Fibroblast of lung (primary cell): ENCODE data around the gene ARHGAP10. TPM values are rescaled to one million over a fixed set of nuclear protein-coding genes. Genes with fewer than 3 reads are reported as not detected.

ENCODE experiments used
- DNase-seq, 2 donors: peaks; one replicate each; pipeline versions ENCODE4 v3.0.0 to v3.0.0-alpha.2; 2010; ENCODE audit warnings: low read depth in 2 of 2
- H2AFZ ChIP-seq: 2 replicates; pipeline ENCODE4 v1.5.1; 2012; ENCODE audit warnings: low read length, control low read depth, inconsistent platforms
- H3K27ac ChIP-seq: 2 replicates; pipeline ENCODE4 v1.5.1; 2011; ENCODE audit warnings: low read length, control low read depth; ENCODE audit not compliant: insufficient read depth
- H3K27me3 ChIP-seq: 2 replicates; pipeline ENCODE4 v1.5.1; 2011; ENCODE audit warnings: mild to moderate bottlenecking, low read length; ENCODE audit not compliant: control insufficient read depth, insufficient read depth
- H3K36me3 ChIP-seq: 2 replicates; pipeline ENCODE4 v1.5.1; 2011; ENCODE audit warnings: low read length; ENCODE audit not compliant: control insufficient read depth, insufficient read depth
- H3K4me1 ChIP-seq: 2 replicates; pipeline ENCODE4 v1.5.1; 2011; ENCODE audit warnings: low read length; ENCODE audit not compliant: control insufficient read depth, insufficient read depth; ENCODE audit errors: extremely low read depth
- H3K4me2 ChIP-seq: 2 replicates; pipeline ENCODE4 v1.5.1; 2011; ENCODE audit warnings: low read length, control low read depth; ENCODE audit not compliant: insufficient read depth; ENCODE audit errors: extremely low read depth
- H3K4me3 ChIP-seq, 4 experiments: fragments of 200-600 bp in 1 of 4; sonication (generic) in 1 of 4; replicated peaks in 1 of 4; 2 replicates each; pipeline ENCODE4 v1.5.1; 2011 to 2016; ENCODE audit warnings: low read length in 4 of 4, low read depth in 3 of 4, mild to moderate bottlenecking in 3 of 4, control low read depth in 2 of 4, inconsistent platforms in 1 of 4, mixed read lengths in 1 of 4; ENCODE audit not compliant: insufficient read depth in 1 of 4; ENCODE audit errors: control extremely low read depth in 1 of 4
- H3K79me2 ChIP-seq: 2 replicates; pipeline ENCODE4 v1.5.1; 2012; ENCODE audit warnings: mild to moderate bottlenecking, low read length, inconsistent platforms; ENCODE audit not compliant: control insufficient read depth, insufficient read depth
- H3K9ac ChIP-seq: 2 replicates; pipeline ENCODE4 v1.5.1; 2011; ENCODE audit warnings: mild to moderate bottlenecking, low read length, control low read depth; ENCODE audit not compliant: insufficient read depth
- H3K9me3 ChIP-seq: 2 replicates; pipeline ENCODE4 v1.5.1; 2012; ENCODE audit warnings: low read depth, low read length; ENCODE audit not compliant: control insufficient read depth, insufficient read depth
- H4K20me1 ChIP-seq: 2 replicates; pipeline ENCODE4 v1.5.1; 2011; ENCODE audit warnings: low read length; ENCODE audit not compliant: control insufficient read depth, insufficient read depth; ENCODE audit errors: extremely low read depth
- EZH2 ChIP-seq: IDR thresholded peaks from 2 replicates; pipeline ENCODE4 v1.5.1; 2012; ENCODE audit warnings: low read length, control low read depth, mild to moderate bottlenecking; ENCODE audit errors: missing control alignments
- polyA plus RNA-seq, 2 donors: library from polyadenylated mRNA; depleted of rRNA in 1 of 2; stranded (reverse) in 1 of 2; unstranded in 1 of 2; fragments of >200 nt; gene quantifications; 2 replicates each; pipeline ENCODE4 v1.2.1, GENCODE V29; 2011 to 2012; ENCODE audit warnings: missing spikeins in 1 of 2
- total RNA-seq: library from RNA; depleted of rRNA; stranded (reverse); fragments of >200 nt; gene quantifications from 2 replicates; pipeline ENCODE4 v1.2.1, GENCODE V29; 2014
- TF ChIP-seq, protein P1 (sequence below), 2 donors: IDR thresholded peaks in 1 of 2; conservative IDR thresholded peaks in 1 of 2; 1 replicate in 1 of 2; 2 replicates in 1 of 2; pipeline ENCODE4 v1.5.1; 2011 to 2012; ENCODE audit warnings: low read length in 2 of 2, control low read depth in 1 of 2, inconsistent platforms in 1 of 2, low read depth in 1 of 2, mild to moderate bottlenecking in 1 of 2

Gene ARHGAP10
- total and polyA plus RNA-seq, 2 donors (not counting 1 experiment from before 2014, with no cell fraction given) = 21.6 to 35.8 TPM

DNA sequence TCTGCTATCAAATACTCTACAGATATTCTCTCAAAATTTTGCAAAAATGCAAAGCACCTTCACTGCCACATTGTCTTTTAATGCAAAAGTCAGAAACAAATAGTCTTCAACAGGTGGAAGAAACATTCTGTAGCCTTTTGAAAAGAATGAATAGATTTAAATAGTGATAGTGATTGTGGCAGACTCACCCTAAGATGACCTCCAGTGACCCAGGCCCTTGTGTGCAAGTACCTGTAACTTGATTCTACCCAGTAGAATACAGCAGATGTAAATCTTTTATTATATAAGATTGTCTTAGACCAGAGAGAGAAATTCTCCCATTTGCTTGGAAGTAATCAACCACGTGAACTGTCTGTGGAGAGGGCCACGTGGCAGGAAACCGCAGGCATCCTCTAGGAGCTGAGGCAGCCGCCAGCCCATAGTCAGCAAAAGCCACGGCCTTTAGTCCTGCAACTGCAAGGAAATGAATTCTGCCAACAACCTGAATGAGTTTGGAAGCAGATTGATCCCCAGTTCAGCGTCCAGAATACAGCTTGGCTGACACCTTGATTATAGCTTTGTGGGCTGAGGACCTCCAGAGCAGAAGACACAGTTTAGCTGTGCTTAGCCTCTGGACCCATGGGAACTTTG lies 272.5 kb downstream of the ARHGAP10 start:
- H3K4me1 ChIP-seq = peaks cover 17% of the 10 kb centered on the region
- H3K36me3 ChIP-seq = no peaks in the 10 kb centered on the region
- H3K27me3 ChIP-seq = no peaks in the 10 kb centered on the region
- H3K27ac ChIP-seq = peak overlapping the region; percentile 27
- H3K9me3 ChIP-seq = no peaks in the 10 kb centered on the region
- no peak for DNase-seq
- H3K9ac ChIP-seq = no peak overlapping the region
- H3K4me3 ChIP-seq = no peak overlapping the region
- TF ChIP-seq EZH2 = no peak
- TF ChIP-seq, protein P1, sequence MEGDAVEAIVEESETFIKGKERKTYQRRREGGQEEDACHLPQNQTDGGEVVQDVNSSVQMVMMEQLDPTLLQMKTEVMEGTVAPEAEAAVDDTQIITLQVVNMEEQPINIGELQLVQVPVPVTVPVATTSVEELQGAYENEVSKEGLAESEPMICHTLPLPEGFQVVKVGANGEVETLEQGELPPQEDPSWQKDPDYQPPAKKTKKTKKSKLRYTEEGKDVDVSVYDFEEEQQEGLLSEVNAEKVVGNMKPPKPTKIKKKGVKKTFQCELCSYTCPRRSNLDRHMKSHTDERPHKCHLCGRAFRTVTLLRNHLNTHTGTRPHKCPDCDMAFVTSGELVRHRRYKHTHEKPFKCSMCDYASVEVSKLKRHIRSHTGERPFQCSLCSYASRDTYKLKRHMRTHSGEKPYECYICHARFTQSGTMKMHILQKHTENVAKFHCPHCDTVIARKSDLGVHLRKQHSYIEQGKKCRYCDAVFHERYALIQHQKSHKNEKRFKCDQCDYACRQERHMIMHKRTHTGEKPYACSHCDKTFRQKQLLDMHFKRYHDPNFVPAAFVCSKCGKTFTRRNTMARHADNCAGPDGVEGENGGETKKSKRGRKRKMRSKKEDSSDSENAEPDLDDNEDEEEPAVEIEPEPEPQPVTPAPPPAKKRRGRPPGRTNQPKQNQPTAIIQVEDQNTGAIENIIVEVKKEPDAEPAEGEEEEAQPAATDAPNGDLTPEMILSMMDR (conservative IDR thresholded peaks at IDR 0.05 in 1 of 2, IDR thresholded peaks at IDR 0.05 in 1 of 2; ENCODE audit: low read depth in 1 of 2, low read length in 2 of 2) = no peak
- H3K79me2 ChIP-seq = peaks cover 8% of the 10 kb centered on the region
- no peak overlapping the region for H3K4me2 ChIP-seq
- no peak overlapping the region for H2AFZ ChIP-seq
- no peaks in the 10 kb centered on the region for H4K20me1 ChIP-seq

DNA sequence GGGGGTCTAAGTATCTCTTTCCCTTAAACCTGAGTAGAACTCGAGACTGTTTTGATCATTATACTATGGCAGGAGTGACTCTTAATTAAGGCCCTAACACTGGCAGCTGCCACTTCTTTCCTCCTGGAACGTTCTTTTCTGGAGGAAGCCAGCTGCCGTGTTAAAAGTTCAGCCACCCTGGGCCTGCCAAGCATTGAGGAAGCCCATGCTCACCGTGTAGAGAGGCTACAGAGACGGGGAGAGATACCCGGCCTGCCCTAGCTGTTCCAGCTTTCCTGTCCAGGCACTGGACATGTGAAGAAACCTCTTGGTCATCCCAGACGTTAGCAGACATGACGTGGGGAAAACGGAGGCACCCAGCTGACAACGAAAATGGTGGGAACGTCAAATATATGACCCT lies 274.1 kb downstream of the ARHGAP10 start:
- DNase-seq = no peak
- Histone ChIP-seq H2AFZ (no peak overlapping the region), H3K9me3 (no peaks in the 10 kb centered on the region), H3K36me3 (no peaks in the 10 kb centered on the region), H3K9ac (no peak overlapping the region), H3K79me2 (peaks cover 9% of the 10 kb centered on the region), H4K20me1 (no peaks in the 10 kb centered on the region), H3K27me3 (no peaks in the 10 kb centered on the region), H3K4me1 (peaks cover 17% of the 10 kb centered on the region), H3K27ac (no peak overlapping the region), H3K4me2 (no peak overlapping the region), H3K4me3 (no peak overlapping the region)
- TF ChIP-seq, protein P1 (conservative IDR thresholded peaks at IDR 0.05 in 1 of 2, IDR thresholded peaks at IDR 0.05 in 1 of 2; ENCODE audit: low read depth in 1 of 2, low read length in 2 of 2) = no peak
- no peak for TF ChIP-seq EZH2

DNA sequence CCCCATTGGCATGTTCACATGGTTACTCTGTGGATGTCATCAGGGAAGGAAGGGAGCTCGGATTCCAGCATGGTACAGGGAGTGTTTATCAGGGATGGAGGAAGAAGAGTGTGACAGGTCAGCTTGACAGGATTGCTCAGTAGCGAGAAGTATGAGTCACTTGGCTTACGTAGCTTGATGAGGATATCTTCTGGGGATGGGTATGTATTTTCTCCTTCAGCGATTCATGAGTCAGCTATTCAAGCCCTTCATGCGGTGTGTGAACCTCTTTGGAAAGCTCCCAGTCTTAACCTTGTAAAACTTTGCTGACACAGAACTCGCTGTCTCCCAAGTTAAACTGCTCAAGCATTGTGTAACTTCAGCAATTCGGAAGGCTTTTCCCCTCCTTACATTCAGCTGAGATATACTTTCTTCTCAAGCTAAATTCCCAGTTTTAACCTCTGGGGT lies 275.4 kb downstream of the ARHGAP10 start:
- Histone ChIP-seq H3K9ac (no peak overlapping the region), H3K4me2 (peak overlapping the region; percentile 69), H2AFZ (no peak overlapping the region), H3K9me3 (no peaks in the 10 kb centered on the region), H3K4me1 (peaks cover 17% of the 10 kb centered on the region), H3K27me3 (no peaks in the 10 kb centered on the region), H3K4me3 (no peak overlapping the region), H3K27ac (peak overlapping the region; percentile 43), H3K36me3 (no peaks in the 10 kb centered on the region), H4K20me1 (no peaks in the 10 kb centered on the region), H3K79me2 (peaks cover 9% of the 10 kb centered on the region)
- peak; percentile 98 to 99 for DNase-seq
- TF ChIP-seq EZH2 = no peak
- TF ChIP-seq, protein P1 (conservative IDR thresholded peaks at IDR 0.05 in 1 of 2, IDR thresholded peaks at IDR 0.05 in 1 of 2; ENCODE audit: low read depth in 1 of 2, low read length in 2 of 2) = no peak
